SK-N-DZ (cell line): ENCODE data around the gene CDC42.

Source experiments
- DNase-seq: peaks from one replicate; pipeline ENCODE4 v3.0.0-alpha.2; 2015; ENCODE audit warnings: low spot score

Gene CDC42

GRCh38 chr1:22037520-22037919 is 15.0 kb upstream of the CDC42 start:
- DNase-seq: no peak

GRCh38 chr1:22038036-22038435 is 14.5 kb upstream of the CDC42 start:
- no peak for DNase-seq

- DNase-seq: no peak
Observed at GRCh38 chr1:22039594-22040285, 12.8 kb upstream of the CDC42 start.

GRCh38 chr1:22040286-22040623 is 12.3 kb upstream of the CDC42 start:
- DNase-seq: no peak

GRCh38 chr1:22041505-22041904 is 11.0 kb upstream of the CDC42 start:
- no peak for DNase-seq

GRCh38 chr1:22043198-22043769 is 9.2 kb upstream of the CDC42 start:
- no peak for DNase-seq

GRCh38 chr1:22044690-22045420 is 7.7 kb upstream of the CDC42 start:
- no peak for DNase-seq

GRCh38 chr1:22045604-22046228 is 6.8 kb upstream of the CDC42 start:
- no peak for DNase-seq

- DNase-seq: peak; percentile 69
Observed at GRCh38 chr1:22048351-22049192, 3.9 kb upstream of the CDC42 start.

- DNase-seq: no peak
Observed at GRCh38 chr1:22050330-22050729, 2.2 kb upstream of the CDC42 start.

- DNase-seq: no peak
Observed at GRCh38 chr1:22051607-22052114, 848 bp upstream of the CDC42 start.

GRCh38 chr1:22053017-22053860 is 730 bp downstream of the CDC42 start:
- peak; percentile 33 for DNase-seq

GRCh38 chr1:22053861-22054770 is 1.6 kb downstream of the CDC42 start:
- DNase-seq: no peak

- DNase-seq: no peak
Observed at GRCh38 chr1:22055463-22055862, 3.0 kb downstream of the CDC42 start.

- DNase-seq: no peak
Observed at GRCh38 chr1:22056043-22056442, 3.5 kb downstream of the CDC42 start.

- DNase-seq: no peak
Observed at GRCh38 chr1:22056936-22057335, 4.4 kb downstream of the CDC42 start.

GRCh38 chr1:22057861-22058260 is 5.4 kb downstream of the CDC42 start:
- DNase-seq: no peak

GRCh38 chr1:22064751-22065402 is 12.4 kb downstream of the CDC42 start:
- peak; percentile 17 for DNase-seq

- DNase-seq: no peak
Observed at GRCh38 chr1:22071511-22071910, 19.0 kb downstream of the CDC42 start.
